H1 (cell line): ENCODE measurements around the gene HRH2. TPM values are rescaled to one million over a fixed set of nuclear protein-coding genes. Genes with fewer than 3 reads are reported as not detected.

ENCODE experiments used
- CTCF ChIA-PET: fragments of 300-600 bp; sonication (Branson Sonifier 250); formaldehyde crosslinking; loops from one replicate; lab custom pipeline; 2021; ENCODE audit not compliant: partially characterized antibody; lab: Charles Lee
- POLR2A ChIA-PET: fragments of 300-600 bp; sonication (Branson Sonifier 250); formaldehyde crosslinking; loops from one replicate; lab custom pipeline; 2021; ENCODE audit warnings: inconsistent platforms; ENCODE audit not compliant: partially characterized antibody; lab: Charles Lee
- DNase-seq, 2 experiments: peaks; one replicate each; pipeline versions ENCODE4 v3.0.0 to v3.0.0-alpha.2; 2010 to 2022; ENCODE audit warnings: low spot score in 2 of 2, low read depth in 1 of 2, mixed read lengths in 1 of 2
- FAIRE-seq: peaks from 2 replicates; lab custom pipeline; 2011; peaks lifted over from hg19 to GRCh38; lab: Jason Lieb, UNC
- H2AFZ ChIP-seq: 2 replicates; pipeline ENCODE4 v1.8.1; 2012; ENCODE audit warnings: low read length, inconsistent platforms
- H2AK5ac ChIP-seq: 2 replicates; pipeline ENCODE4 v1.6.1; 2013; ENCODE audit warnings: low read depth, low read length
- H2BK120ac ChIP-seq: replicated peaks from 2 replicates; pipeline ENCODE3; 2013; ENCODE audit warnings: low read depth, low read length, inconsistent platforms
- H2BK12ac ChIP-seq: 2 replicates; pipeline ENCODE4 v1.6.1; 2013; ENCODE audit warnings: low read depth, low read length
- H2BK15ac ChIP-seq: 2 replicates; pipeline ENCODE4 v1.6.1; 2013; ENCODE audit warnings: low read length
- H2BK20ac ChIP-seq: 2 replicates; pipeline ENCODE4 v1.6.1; 2013; ENCODE audit warnings: low read length
- H2BK5ac ChIP-seq: 2 replicates; pipeline ENCODE4 v1.6.1; 2013; ENCODE audit warnings: low read depth, low read length
- H3K14ac ChIP-seq: 2 replicates; pipeline ENCODE4 v1.6.1; 2013; ENCODE audit warnings: inconsistent platforms; ENCODE audit not compliant: insufficient read length
- H3K18ac ChIP-seq: 2 replicates; pipeline ENCODE4 v1.6.1; 2013; ENCODE audit warnings: low read length; ENCODE audit errors: extremely low read depth
- H3K23ac ChIP-seq: 2 replicates; pipeline ENCODE4 v1.6.1; 2013; ENCODE audit warnings: inconsistent platforms; ENCODE audit not compliant: insufficient read length
- H3K23me2 ChIP-seq: 2 replicates; pipeline ENCODE4 v1.6.1; 2013; ENCODE audit warnings: low read depth, low read length
- H3K27ac ChIP-seq: 2 replicates; pipeline ENCODE4 v1.6.1; 2011; ENCODE audit warnings: low read depth, low read length, inconsistent platforms
- H3K27me3 ChIP-seq, 4 experiments: replicated peaks in 1 of 4; 1 replicate in 1 of 4; 2 replicates in 3 of 4; pipeline versions ENCODE4 v1.6.1 to v1.8.1; 2011 to 2013; ENCODE audit warnings: low read length in 3 of 4, mild to moderate bottlenecking in 3 of 4, inconsistent platforms in 2 of 4, mixed read lengths in 2 of 4, moderate library complexity in 1 of 4; ENCODE audit not compliant: control insufficient read depth in 3 of 4, insufficient read depth in 3 of 4; ENCODE audit errors: extremely low read depth in 1 of 4
- H3K36me3 ChIP-seq, 4 experiments: 2 replicates each; pipeline versions ENCODE4 v1.6.1 to v1.8.1; 2011 to 2013; ENCODE audit warnings: mild to moderate bottlenecking in 4 of 4, low read length in 3 of 4, moderate library complexity in 2 of 4, control low read depth in 1 of 4, inconsistent platforms in 1 of 4; ENCODE audit not compliant: insufficient read depth in 4 of 4, control insufficient read depth in 2 of 4
- H3K4ac ChIP-seq: replicated peaks from 2 replicates; pipeline ENCODE3; 2013; ENCODE audit warnings: low read length, low read depth, mixed read lengths, inconsistent platforms; ENCODE audit not compliant: insufficient read length
- H3K4me1 ChIP-seq, 4 experiments: replicated peaks in 1 of 4; 1 replicate in 1 of 4; 2 replicates in 3 of 4; pipeline versions ENCODE4 v1.6.1 to v1.8.1; 2011 to 2013; ENCODE audit warnings: low read length in 3 of 4, inconsistent platforms in 2 of 4, mixed read lengths in 1 of 4; ENCODE audit not compliant: insufficient read depth in 4 of 4, control insufficient read depth in 3 of 4
- H3K4me2 ChIP-seq, 2 experiments: 2 replicates each; pipeline versions ENCODE4 v1.6.1 to v1.8.1; 2011 to 2013; ENCODE audit warnings: low read depth in 2 of 2, low read length in 2 of 2, control low read depth in 1 of 2, inconsistent platforms in 1 of 2, mild to moderate bottlenecking in 1 of 2; ENCODE audit not compliant: insufficient read depth in 1 of 2
- H3K4me3 ChIP-seq, 4 experiments: fragments of 200-600, 300-600 bp in 1 of 4; sonication (generic), shearing (Covaris generic), sonication (Bioruptor Twin) in 1 of 4; 2 replicates each; pipeline versions ENCODE4 v1.5.1 to v1.8.1; 2011 to 2016; ENCODE audit warnings: low read length in 4 of 4, low read depth in 3 of 4, control low read depth in 2 of 4, inconsistent platforms in 2 of 4, mild to moderate bottlenecking in 2 of 4, mixed read lengths in 1 of 4, moderate library complexity in 1 of 4; ENCODE audit not compliant: insufficient read depth in 2 of 4; ENCODE audit errors: extremely low read depth in 1 of 4
- H3K56ac ChIP-seq: replicated peaks from 2 replicates; pipeline ENCODE3; 2013; ENCODE audit warnings: low read depth, mild to moderate bottlenecking, mixed read lengths, low read length, inconsistent platforms; ENCODE audit not compliant: insufficient read length
- H3K79me1 ChIP-seq: 2 replicates; pipeline ENCODE4 v1.6.1; 2013; ENCODE audit warnings: low read depth, low read length, control low read depth
- H3K79me2 ChIP-seq, 2 experiments: 2 replicates each; pipeline versions ENCODE4 v1.6.1 to v1.8.1; 2012 to 2013; ENCODE audit warnings: low read length in 2 of 2, mild to moderate bottlenecking in 2 of 2, inconsistent platforms in 1 of 2; ENCODE audit not compliant: insufficient read depth in 2 of 2, control insufficient read depth in 1 of 2
- H3K9ac ChIP-seq, 4 experiments: replicated peaks in 1 of 4; 1 replicate in 1 of 4; 2 replicates in 3 of 4; pipeline versions ENCODE4 v1.6.1 to v1.8.1; 2011 to 2013; ENCODE audit warnings: low read depth in 3 of 4, low read length in 3 of 4, control low read depth in 2 of 4, mild to moderate bottlenecking in 2 of 4, moderate library complexity in 2 of 4, inconsistent platforms in 1 of 4; ENCODE audit errors: extremely low read depth in 1 of 4
- H3K9me3 ChIP-seq, 2 experiments: 2 replicates each; pipeline versions ENCODE4 v1.6.1 to v1.8.1; 2012 to 2013; ENCODE audit warnings: mild to moderate bottlenecking in 2 of 2, moderate library complexity in 2 of 2, control low read depth in 1 of 2, inconsistent platforms in 1 of 2, low read depth in 1 of 2, low read length in 1 of 2, mixed read lengths in 1 of 2; ENCODE audit not compliant: insufficient read depth in 2 of 2
- H4K20me1 ChIP-seq, 2 experiments: replicated peaks in 1 of 2; 2 replicates each; pipeline versions ENCODE3 to v1.8.1; 2011 to 2013; ENCODE audit warnings: inconsistent platforms in 2 of 2, low read length in 2 of 2, mild to moderate bottlenecking in 1 of 2; ENCODE audit not compliant: insufficient read depth in 2 of 2, control insufficient read depth in 1 of 2
- H4K5ac ChIP-seq: 2 replicates; pipeline ENCODE4 v1.6.1; 2013; ENCODE audit warnings: low read length, low read depth, mixed read lengths, inconsistent platforms; ENCODE audit not compliant: insufficient read length
- H4K8ac ChIP-seq: 2 replicates; pipeline ENCODE4 v1.8.0; 2013; ENCODE audit warnings: mild to moderate bottlenecking, moderate library complexity, low read length, inconsistent platforms; ENCODE audit not compliant: insufficient read depth; ENCODE audit errors: extremely low read depth
- H4K91ac ChIP-seq: replicated peaks from 2 replicates; pipeline ENCODE3; 2013; ENCODE audit warnings: low read length, mixed read lengths, inconsistent platforms; ENCODE audit not compliant: insufficient read length
- ASH2L ChIP-seq: fragments of 200-600, 300-600 bp; sonication (generic); IDR thresholded peaks from one replicate; pipeline ENCODE4 v1.7.1; 2017; ENCODE audit warnings: low read length
- CBX8 ChIP-seq: fragments of 300-800, 300-1000 bp; sonication (generic); IDR thresholded peaks from 2 replicates; pipeline ENCODE4 v1.7.1; 2016; ENCODE audit warnings: low read depth, low read length, borderline replicate concordance
- EP300 ChIP-seq, 2 experiments: IDR thresholded peaks; 1 replicate in 1 of 2; 2 replicates in 1 of 2; pipeline ENCODE4 v1.6.1; 2011 to 2012; ENCODE audit warnings: low read depth in 2 of 2, low read length in 2 of 2, mild to moderate bottlenecking in 2 of 2, borderline replicate concordance in 1 of 2, inconsistent platforms in 1 of 2, moderate library complexity in 1 of 2
- HDAC6 ChIP-seq: IDR thresholded peaks from one replicate; pipeline ENCODE4 v1.7.1; 2012; ENCODE audit warnings: low read depth, mild to moderate bottlenecking, inconsistent platforms, low read length, moderate library complexity
- MAFK ChIP-seq: IDR thresholded peaks from 2 replicates; pipeline ENCODE4 v1.6.1; 2012; ENCODE audit warnings: low read depth, mild to moderate bottlenecking, improper control_type of control experiment, low read length
- RFX5 ChIP-seq: IDR thresholded peaks from 2 replicates; pipeline ENCODE4 v1.6.1; 2011; ENCODE audit warnings: low read depth, low read length, improper control_type of control experiment, borderline replicate concordance
- SIRT6 ChIP-seq: IDR thresholded peaks from one replicate; pipeline ENCODE4 v1.7.1; 2012; ENCODE audit warnings: low read length, inconsistent platforms
- SUZ12 ChIP-seq: fragments of 200-600 bp; sonication (generic); IDR thresholded peaks from 2 replicates; pipeline ENCODE4 v1.6.1; 2012; ENCODE audit warnings: mild to moderate bottlenecking, inconsistent platforms, low read length, moderate library complexity, mixed read lengths
- ZNF274 ChIP-seq: IDR thresholded peaks from 2 replicates; pipeline ENCODE4 v1.7.0; 2012; ENCODE audit warnings: low read length, borderline replicate concordance; ENCODE audit errors: extremely low read depth
- WGBS, 2 experiments: shearing (Covaris generic) in 1 of 2; methylation state at CpG; one replicate each; pipeline versions ENCODE4 v1.1.6 to v1.1.7; 2013 to 2015; ENCODE audit warnings: low lambda C conversion rate in 2 of 2, mixed read lengths in 2 of 2, inconsistent platforms in 1 of 2, low coverage in 1 of 2, missing lambda C conversion rate in 1 of 2; ENCODE audit not compliant: insufficient replicate concordance in 2 of 2, insufficient coverage in 1 of 2, insufficient read length in 1 of 2; ENCODE audit errors: extremely low coverage in 1 of 2, missing lambda C conversion rate in 1 of 2; 5-methylcytosine and 5-hydroxymethylcytosine counted together
- polyA plus RNA-seq, 7 experiments: library from polyadenylated mRNA; depleted of rRNA in 3 of 7; stranded (reverse) in 5 of 7; unstranded in 2 of 7; fragments of >200 nt in 5 of 7; fragments of 200-250 nt in 2 of 7; gene quantifications; 1 replicate in 5 of 7; 2 replicates in 1 of 7; 4 replicates in 1 of 7; pipeline versions ENCODE4 v1.2.1 to v1.2.3, GENCODE V29; 2011 to 2013; ENCODE audit warnings: missing spikeins in 2 of 7, mixed read lengths in 2 of 7
- total RNA-seq: library from RNA; stranded (reverse); fragmentation: NEBNext Ultra II Directional; extraction: Animal tissue kit (Norgen Biotek cat#: 25700); gene quantifications from 2 replicates; pipeline ENCODE4 v1.2.1, GENCODE V29; 2021

Gene HRH2
- total and polyA plus RNA-seq, 2 of the 8 experiments (the other 6 are each of a cell fraction or from before 2014, with no cell fraction given) = 7.8 to 8.1 TPM

GRCh38 chr5:175707751-175708375 lies 50.0 kb downstream of the HRH2 start:
- H3K23me2 ChIP-seq = no peaks in the 10 kb centered on the region
- H2BK5ac ChIP-seq = no peak overlapping the region
- H2BK120ac ChIP-seq = no peak overlapping the region
- 0 out of 2 replicates have a peak overlapping the region, but pooled peaks have one; percentile 92 for H2BK15ac ChIP-seq
- no peak overlapping the region for H4K5ac ChIP-seq
- no peak overlapping the region for H2BK12ac ChIP-seq
- H3K79me2 ChIP-seq = no peaks in the 10 kb centered on the region
- peaks cover 8 to 11% of the 10 kb centered on the region in 2 experiments; a peak in 3 of 4 replicates for H3K9me3 ChIP-seq
- H3K27ac ChIP-seq = no peak overlapping the region
- CTCF ChIA-PET = interaction anchor here (0.9 to 5.6 kb wide), 6 partner anchors 11 to 174 kb away, joined by 3 to 34 read pairs (median 4); no protein-coding TSS in a partner anchor
- no peaks in the 10 kb centered on the region for H3K36me3 ChIP-seq
- peaks cover 0 to 6% (median 0%) of the 10 kb centered on the region in 4 experiments; a peak in 1 of 7 replicates for H3K27me3 ChIP-seq
- no peak overlapping the region for H4K8ac ChIP-seq
- TF ChIP-seq SIRT6 = no peak
- no peak for TF ChIP-seq ASH2L
- no peak for TF ChIP-seq EP300 (IDR thresholded peaks at IDR 0.05; ENCODE audit: borderline replicate concordance in 1 of 2, low read depth in 2 of 2, low read length in 2 of 2)
- no peak for TF ChIP-seq HDAC6
- no peak for TF ChIP-seq CBX8
- TF ChIP-seq ZNF274 = no peak
- TF ChIP-seq SUZ12 = no peak
- TF ChIP-seq MAFK = no peak
- TF ChIP-seq RFX5 = no peak
- no peak overlapping the region for H2AK5ac ChIP-seq
- H3K4me2 ChIP-seq = no peak overlapping the region
- no peaks in the 10 kb centered on the region for H4K20me1 ChIP-seq
- H3K18ac ChIP-seq = no peak overlapping the region
- H3K4me3 ChIP-seq = no peak overlapping the region
- no peak overlapping the region for H4K91ac ChIP-seq
- no peak overlapping the region for H2AFZ ChIP-seq
- 88% methylated on average over 15 of the region's 16 CpGs; no CpG with 5 or more reads in 1 of the 2 experiments for WGBS, 2 experiments
- H3K23ac ChIP-seq = no peak overlapping the region
- POLR2A ChIA-PET = no interaction called here
- H3K4ac ChIP-seq = no peak overlapping the region
- H2BK20ac ChIP-seq = no peak overlapping the region
- H3K79me1 ChIP-seq = no peaks in the 10 kb centered on the region
- H3K56ac ChIP-seq = no peak overlapping the region
- no peak overlapping the region for H3K9ac ChIP-seq
- no peak overlapping the region for H3K14ac ChIP-seq
- no peak for FAIRE-seq
- no peaks in the 10 kb centered on the region for H3K4me1 ChIP-seq
- DNase-seq = no peak
